Measurements from ENCODE around the gene NFIC. TPM values are rescaled to one million over a fixed set of nuclear protein-coding genes. Genes with fewer than 3 reads are reported as not detected.

NFIC gene
- total RNA-seq, 1 donor from 2014 or later, result 32.9 TPM

- H3K9me3 Mint-ChIP-seq, result peaks cover 5% of the 10 kb centered on the region
- no peak overlapping the region for H3K4me3 Mint-ChIP-seq
- no peak for TF ChIP-seq CTCF (IDR thresholded peaks at IDR 0.05; ENCODE audit: unreplicated experiment)
- peaks cover 3% of the 10 kb centered on the region for H3K36me3 Mint-ChIP-seq
- H3K27ac Mint-ChIP-seq, result no peak overlapping the region
- DNase-seq (ENCODE audit: low spot score in 2 of 2, unreplicated experiment in 2 of 2), result no peak
- H3K4me1 Mint-ChIP-seq, result peaks cover 2% of the 10 kb centered on the region
- peaks cover 8% of the 10 kb centered on the region for H3K27me3 Mint-ChIP-seq (ENCODE audit: low read depth)
Measured at GRCh38 chr19:3405261-3405653, 38.9 kb downstream of the NFIC start.

GRCh38 chr19:3406571-3407111 is 40.3 kb downstream of the NFIC start:
- Mint-ChIP-seq H3K9me3 (peaks cover 5% of the 10 kb centered on the region), H3K4me1 (peaks cover 2% of the 10 kb centered on the region), H3K27ac (no peak overlapping the region), H3K4me3 (no peak overlapping the region), H3K36me3 (peaks cover 3% of the 10 kb centered on the region), H3K27me3 (ENCODE audit: low read depth) (peaks cover 15% of the 10 kb centered on the region)
- TF ChIP-seq CTCF (IDR thresholded peaks at IDR 0.05; ENCODE audit: unreplicated experiment), result no peak
- DNase-seq (ENCODE audit: low spot score in 2 of 2, unreplicated experiment in 2 of 2), result no peak

- H3K36me3 Mint-ChIP-seq, result no peaks in the 10 kb centered on the region
- H3K4me3 Mint-ChIP-seq, result no peak overlapping the region
Measured at GRCh38 chr19:3407556-3408516, 41.5 kb downstream of the NFIC start.

GRCh38 chr19:3408996-3409345 is 42.6 kb downstream of the NFIC start:
- Mint-ChIP-seq H3K27ac (no peak overlapping the region), H3K27me3 (ENCODE audit: low read depth) (peaks cover 11% of the 10 kb centered on the region), H3K4me3 (no peak overlapping the region), H3K36me3 (no peaks in the 10 kb centered on the region), H3K4me1 (peaks cover 2% of the 10 kb centered on the region), H3K9me3 (no peaks in the 10 kb centered on the region)
- DNase-seq (ENCODE audit: low spot score in 2 of 2, unreplicated experiment in 2 of 2), result no peak
- TF ChIP-seq CTCF (IDR thresholded peaks at IDR 0.05; ENCODE audit: unreplicated experiment), result no peak

More at GRCh38 chr19:3407556-3408516, 41.5 kb downstream of the NFIC start:
- peaks cover 11% of the 10 kb centered on the region for H3K27me3 Mint-ChIP-seq (ENCODE audit: low read depth)
- no peak for TF ChIP-seq CTCF (IDR thresholded peaks at IDR 0.05; ENCODE audit: unreplicated experiment)
- no peak overlapping the region for H3K27ac Mint-ChIP-seq
- H3K9me3 Mint-ChIP-seq, result no peaks in the 10 kb centered on the region
- DNase-seq (ENCODE audit: low spot score in 2 of 2, unreplicated experiment in 2 of 2), result no peak
- H3K4me1 Mint-ChIP-seq, result peaks cover 2% of the 10 kb centered on the region

- no peaks in the 10 kb centered on the region for H3K36me3 Mint-ChIP-seq
- H3K27me3 Mint-ChIP-seq (ENCODE audit: low read depth), result peaks cover 11% of the 10 kb centered on the region
- no peak overlapping the region for H3K27ac Mint-ChIP-seq
- H3K4me3 Mint-ChIP-seq, result no peak overlapping the region
- H3K9me3 Mint-ChIP-seq, result no peaks in the 10 kb centered on the region
- TF ChIP-seq CTCF (IDR thresholded peaks at IDR 0.05; ENCODE audit: unreplicated experiment), result no peak
- DNase-seq (ENCODE audit: low spot score in 2 of 2, unreplicated experiment in 2 of 2), result no peak
- H3K4me1 Mint-ChIP-seq, result no peaks in the 10 kb centered on the region
Measured at GRCh38 chr19:3409346-3410064, 43.1 kb downstream of the NFIC start.

All from mesothelial cell of epicardium (in vitro differentiated cells).